Choroid plexus epithelial cell (primary cell): Measurements from ENCODE around the gene KCNQ4.

Experiments
- DNase-seq: peaks from one replicate; pipeline ENCODE4 v3.0.0-alpha.2; 2010; ENCODE audit warnings: low read depth
- H3K4me3 ChIP-seq: 2 replicates; pipeline ENCODE4 v1.5.1; 2011; ENCODE audit warnings: low read depth, mild to moderate bottlenecking, control low read depth, low read length, moderate library complexity
- TF ChIP-seq, protein P1 (sequence below): conservative IDR thresholded peaks from 2 replicates; pipeline ENCODE4 v1.5.1; 2011; ENCODE audit warnings: low read depth, mild to moderate bottlenecking, control low read depth, inconsistent platforms, low read length, moderate library complexity

Gene KCNQ4

DNA sequence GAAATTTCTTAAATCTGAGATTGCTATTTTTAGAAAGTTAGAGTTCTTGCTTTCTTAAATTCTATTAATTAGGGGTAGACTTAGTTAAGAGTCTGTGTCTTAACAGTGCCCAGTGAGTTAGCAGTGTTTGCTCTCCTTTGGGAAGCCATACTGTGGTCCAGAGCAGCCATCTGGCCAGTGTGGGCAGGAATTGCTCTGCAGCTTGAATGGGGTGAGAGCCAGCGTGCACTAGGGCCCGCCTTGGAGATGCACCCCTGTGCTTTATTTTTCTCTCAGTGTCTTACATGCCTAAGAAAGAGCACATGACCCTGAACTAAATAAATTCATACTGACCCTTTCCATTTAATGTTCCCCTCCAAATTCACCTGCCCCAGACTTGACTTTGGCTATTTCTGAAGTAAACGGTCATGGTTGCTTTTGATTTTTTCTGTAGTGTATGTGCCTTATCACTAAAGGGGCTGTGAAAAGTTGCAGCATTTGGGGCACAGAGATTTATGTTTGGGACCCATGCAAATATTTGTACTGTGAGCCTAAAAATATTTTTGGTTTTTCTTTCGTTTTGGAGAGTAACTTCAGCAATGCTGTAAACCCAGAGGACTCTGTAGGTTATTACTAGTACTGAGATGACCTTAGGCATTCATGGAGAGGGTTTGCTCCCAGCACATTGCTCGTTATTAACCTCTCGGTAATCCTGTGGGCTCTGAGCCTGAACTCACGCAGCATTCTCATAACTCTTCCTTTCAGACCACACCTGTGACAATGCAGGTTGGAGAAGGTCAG lies 21.3 kb upstream of the KCNQ4 start:
- DNase-seq, result no peak
- H3K4me3 ChIP-seq, result no peak overlapping the region
- TF ChIP-seq, protein P1, sequence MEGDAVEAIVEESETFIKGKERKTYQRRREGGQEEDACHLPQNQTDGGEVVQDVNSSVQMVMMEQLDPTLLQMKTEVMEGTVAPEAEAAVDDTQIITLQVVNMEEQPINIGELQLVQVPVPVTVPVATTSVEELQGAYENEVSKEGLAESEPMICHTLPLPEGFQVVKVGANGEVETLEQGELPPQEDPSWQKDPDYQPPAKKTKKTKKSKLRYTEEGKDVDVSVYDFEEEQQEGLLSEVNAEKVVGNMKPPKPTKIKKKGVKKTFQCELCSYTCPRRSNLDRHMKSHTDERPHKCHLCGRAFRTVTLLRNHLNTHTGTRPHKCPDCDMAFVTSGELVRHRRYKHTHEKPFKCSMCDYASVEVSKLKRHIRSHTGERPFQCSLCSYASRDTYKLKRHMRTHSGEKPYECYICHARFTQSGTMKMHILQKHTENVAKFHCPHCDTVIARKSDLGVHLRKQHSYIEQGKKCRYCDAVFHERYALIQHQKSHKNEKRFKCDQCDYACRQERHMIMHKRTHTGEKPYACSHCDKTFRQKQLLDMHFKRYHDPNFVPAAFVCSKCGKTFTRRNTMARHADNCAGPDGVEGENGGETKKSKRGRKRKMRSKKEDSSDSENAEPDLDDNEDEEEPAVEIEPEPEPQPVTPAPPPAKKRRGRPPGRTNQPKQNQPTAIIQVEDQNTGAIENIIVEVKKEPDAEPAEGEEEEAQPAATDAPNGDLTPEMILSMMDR, result no peak

- TF ChIP-seq, protein P1, result no peak
- no peak for DNase-seq
- H3K4me3 ChIP-seq, result no peak overlapping the region
Observed at GRCh38 chr1:40763742-40764532, 19.6 kb upstream of the KCNQ4 start.

- TF ChIP-seq, protein P1, result no peak
- no peak overlapping the region for H3K4me3 ChIP-seq
- DNase-seq, result no peak
Observed at GRCh38 chr1:40764981-40765380, 18.6 kb upstream of the KCNQ4 start.

DNA sequence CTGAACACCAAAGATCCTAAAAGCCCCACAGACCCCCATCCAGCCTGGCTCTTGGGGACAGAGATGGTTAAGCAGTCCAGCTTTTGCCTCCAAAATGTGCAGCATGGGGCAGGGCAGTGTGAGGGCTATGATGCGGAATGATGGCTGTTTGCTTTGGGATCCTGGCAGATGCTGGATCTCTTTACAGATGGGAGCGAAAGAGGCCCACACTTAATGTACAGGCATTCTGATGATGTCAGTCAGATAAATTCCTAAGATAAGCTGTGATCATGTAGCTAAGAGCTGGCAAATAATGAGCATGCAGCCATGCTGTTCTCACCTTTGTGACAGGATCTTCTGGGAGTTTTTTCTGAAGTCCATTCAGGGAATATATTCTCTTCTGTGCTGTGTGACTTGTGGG lies 17.6 kb upstream of the KCNQ4 start:
- TF ChIP-seq, protein P1, result no peak
- no peak overlapping the region for H3K4me3 ChIP-seq
- DNase-seq, result peak; percentile 13

GRCh38 chr1:40766560-40766959 lies 17.0 kb upstream of the KCNQ4 start:
- DNase-seq, result no peak
- TF ChIP-seq, protein P1, result no peak
- no peak overlapping the region for H3K4me3 ChIP-seq

GRCh38 chr1:40768146-40768990 lies 15.2 kb upstream of the KCNQ4 start:
- TF ChIP-seq, protein P1, result no peak

More at GRCh38 chr1:40768146-40768990, 15.2 kb upstream of the KCNQ4 start:
- DNase-seq, result no peak
- no peak overlapping the region for H3K4me3 ChIP-seq
